Measurements from ENCODE around the gene ZNF800.

The ZNF800 gene

GRCh38 chr7:127378537-127378936 lies 14.0 kb downstream of the ZNF800 start:
- no peaks in the 10 kb centered on the region for H3K27me3 ChIP-seq
- DNase-seq, result no peak
- no peak overlapping the region for H3K4me3 ChIP-seq
- no peak for TF ChIP-seq CTCF (IDR thresholded peaks at IDR 0.05)
- H3K36me3 ChIP-seq, result peaks cover 14 to 29% (median 20%) of the 10 kb centered on the region in 3 donors
- no peaks in the 10 kb centered on the region for H3K9me3 ChIP-seq
- H3K27ac ChIP-seq, result no peak overlapping the region
- intact Hi-C loops (cut with DNase I; ENCODE audit: low total_unique reads), result no loop called here
- H3K4me1 ChIP-seq, result peaks cover 0 to 13% (median 0%) of the 10 kb centered on the region in 4 donors

- no peak for TF ChIP-seq CTCF (IDR thresholded peaks at IDR 0.05)
- DNase-seq, result no peak
- H3K27me3 ChIP-seq, result no peaks in the 10 kb centered on the region
- peaks cover 21 to 27% (median 22%) of the 10 kb centered on the region in 3 donors for H3K36me3 ChIP-seq
- no peaks in the 10 kb centered on the region for H3K9me3 ChIP-seq
- H3K27ac ChIP-seq, result no peak overlapping the region
- no peak overlapping the region for H3K4me3 ChIP-seq
- intact Hi-C loops (cut with DNase I; ENCODE audit: low total_unique reads), result no loop called here
- peaks cover 0 to 8% (median 0%) of the 10 kb centered on the region in 4 donors for H3K4me1 ChIP-seq
Observed at GRCh38 chr7:127377425-127377824, 15.1 kb downstream of the ZNF800 start.

- no peaks in the 10 kb centered on the region for H3K27me3 ChIP-seq
- peaks cover 0 to 8% (median 0%) of the 10 kb centered on the region in 4 donors for H3K4me1 ChIP-seq
- H3K4me3 ChIP-seq, result no peak overlapping the region
- no peak for DNase-seq
- no peak for TF ChIP-seq CTCF (IDR thresholded peaks at IDR 0.05)
- no peak overlapping the region for H3K27ac ChIP-seq
- intact Hi-C loops (cut with DNase I; ENCODE audit: low total_unique reads), result no loop called here
- H3K9me3 ChIP-seq, result no peaks in the 10 kb centered on the region
- peaks cover 23 to 26% (median 24%) of the 10 kb centered on the region in 3 donors for H3K36me3 ChIP-seq
Observed at GRCh38 chr7:127375631-127376030, 16.9 kb downstream of the ZNF800 start.

GRCh38 chr7:127367679-127368078 lies 24.8 kb downstream of the ZNF800 start:
- Histone ChIP-seq H3K4me1 (no peaks in the 10 kb centered on the region), H3K9me3 (no peaks in the 10 kb centered on the region), H3K27ac (no peak overlapping the region), H3K36me3 (peaks cover 5 to 12% (median 11%) of the 10 kb centered on the region in 3 donors), H3K4me3 (no peak overlapping the region), H3K27me3 (no peaks in the 10 kb centered on the region)
- no peak for DNase-seq
- TF ChIP-seq CTCF (IDR thresholded peaks at IDR 0.05), result no peak
- intact Hi-C loops (cut with DNase I; ENCODE audit: low total_unique reads), result no loop called here

GRCh38 chr7:127366680-127367079 lies 25.8 kb downstream of the ZNF800 start:
- Histone ChIP-seq H3K27me3 (no peaks in the 10 kb centered on the region), H3K4me3 (no peak overlapping the region), H3K9me3 (no peaks in the 10 kb centered on the region), H3K4me1 (no peaks in the 10 kb centered on the region), H3K27ac (no peak overlapping the region), H3K36me3 (peaks cover 12 to 14% (median 13%) of the 10 kb centered on the region in 3 donors)
- intact Hi-C loops (cut with DNase I; ENCODE audit: low total_unique reads), result no loop called here
- DNase-seq, result no peak
- TF ChIP-seq CTCF (IDR thresholded peaks at IDR 0.05), result no peak

- DNase-seq, result no peak
- Histone ChIP-seq H3K9me3 (no peaks in the 10 kb centered on the region), H3K4me3 (no peak overlapping the region), H3K27ac (no peak overlapping the region), H3K27me3 (no peaks in the 10 kb centered on the region), H3K4me1 (no peaks in the 10 kb centered on the region), H3K36me3 (peaks cover 12 to 20% (median 17%) of the 10 kb centered on the region in 3 donors)
- no peak for TF ChIP-seq CTCF (IDR thresholded peaks at IDR 0.05)
- intact Hi-C loops (cut with DNase I; ENCODE audit: low total_unique reads), result no loop called here
Observed at GRCh38 chr7:127365957-127366315, 26.6 kb downstream of the ZNF800 start.
